Activated CD4-positive, alpha-beta T cell treated with anti-CD3 and anti-CD28 coated beads, Interleukin-2, amount 50 U/mL, for 4 hours (primary cell): ENCODE data around the gene RBMS1.

Experiments used
- DNase-seq, 2 experiments: peaks; one replicate each; pipeline ENCODE4 v3.0.0-alpha.2; 2020

RBMS1 gene

DNA sequence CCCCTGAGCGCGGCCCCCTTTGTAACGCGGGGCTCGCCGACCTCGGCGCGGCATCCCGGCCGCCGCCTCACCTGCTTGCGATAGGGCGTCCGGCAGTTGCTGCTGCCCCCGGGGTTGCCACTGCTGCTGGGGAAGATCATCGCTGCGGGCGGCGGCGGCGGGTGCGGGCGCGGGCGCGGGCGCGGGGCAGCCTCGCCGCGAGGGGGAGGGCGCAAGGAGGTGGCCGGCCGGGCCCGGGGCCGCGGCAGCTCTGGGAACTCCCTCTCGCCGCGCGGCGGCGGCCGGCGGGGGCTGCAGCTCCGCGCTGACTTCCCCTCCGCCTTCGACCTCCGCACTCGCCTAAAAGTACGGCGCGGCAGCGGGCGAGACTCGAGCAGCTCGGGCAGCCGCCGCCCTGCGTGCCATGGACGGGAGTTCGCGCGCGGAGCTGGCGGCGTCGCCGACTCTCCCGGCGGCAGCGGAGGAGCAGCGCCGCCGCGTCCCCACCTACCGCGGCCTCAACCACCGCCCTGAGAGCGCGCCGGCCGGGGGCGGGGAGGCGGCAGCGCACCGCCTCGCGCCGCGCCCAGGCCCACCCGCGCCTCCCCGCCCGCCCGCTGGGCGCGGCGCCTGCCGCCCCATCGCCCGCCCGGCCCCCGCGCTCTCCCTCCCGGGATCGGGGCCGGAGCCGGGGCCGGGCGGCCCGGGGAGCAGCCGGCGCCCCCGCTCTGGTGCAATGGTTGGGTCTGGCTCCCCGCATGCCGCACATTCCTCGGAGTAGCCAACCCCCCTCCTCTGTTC lies 86.0 kb downstream of the RBMS1 start:
- peak; percentile 41 to 48 for DNase-seq

DNA sequence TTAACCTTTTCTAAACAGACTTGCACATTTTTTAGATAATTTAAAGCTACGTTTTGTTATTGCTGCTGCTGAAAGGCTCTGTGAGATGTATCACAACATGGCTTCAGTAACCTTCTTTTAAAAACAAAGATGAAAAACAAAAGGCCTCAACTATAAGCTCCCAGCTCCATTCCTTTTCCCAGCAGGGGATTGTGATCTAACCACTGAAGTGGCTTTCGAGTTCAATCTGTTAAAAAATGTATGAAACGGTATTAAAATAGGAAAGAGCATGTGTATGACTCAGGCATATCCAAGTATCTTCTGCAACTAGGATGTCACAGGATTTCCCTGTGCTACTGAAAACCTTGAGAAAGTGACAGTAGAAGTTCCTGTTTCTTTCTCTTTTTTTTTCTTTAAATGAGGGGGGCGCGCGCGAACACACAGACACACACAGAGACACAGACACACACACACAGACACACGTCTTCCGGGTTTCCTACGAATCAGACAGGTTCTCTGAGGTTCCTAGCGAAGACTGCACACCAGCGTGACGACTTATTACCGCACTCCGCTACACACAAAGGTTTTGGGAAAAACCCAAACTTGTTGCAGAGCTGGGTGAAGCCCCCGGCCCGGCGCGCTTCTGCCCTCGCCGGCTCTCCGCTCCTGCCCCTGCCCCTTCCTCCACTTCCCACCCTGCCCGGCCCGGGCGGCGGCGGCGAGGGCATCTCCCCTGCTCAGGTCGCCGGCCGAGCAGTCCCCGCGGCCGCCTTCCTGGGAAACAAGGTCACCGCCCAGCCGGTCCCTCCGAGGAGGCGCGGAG lies 86.8 kb downstream of the RBMS1 start:
- peak; percentile 71 to 78 for DNase-seq

DNA sequence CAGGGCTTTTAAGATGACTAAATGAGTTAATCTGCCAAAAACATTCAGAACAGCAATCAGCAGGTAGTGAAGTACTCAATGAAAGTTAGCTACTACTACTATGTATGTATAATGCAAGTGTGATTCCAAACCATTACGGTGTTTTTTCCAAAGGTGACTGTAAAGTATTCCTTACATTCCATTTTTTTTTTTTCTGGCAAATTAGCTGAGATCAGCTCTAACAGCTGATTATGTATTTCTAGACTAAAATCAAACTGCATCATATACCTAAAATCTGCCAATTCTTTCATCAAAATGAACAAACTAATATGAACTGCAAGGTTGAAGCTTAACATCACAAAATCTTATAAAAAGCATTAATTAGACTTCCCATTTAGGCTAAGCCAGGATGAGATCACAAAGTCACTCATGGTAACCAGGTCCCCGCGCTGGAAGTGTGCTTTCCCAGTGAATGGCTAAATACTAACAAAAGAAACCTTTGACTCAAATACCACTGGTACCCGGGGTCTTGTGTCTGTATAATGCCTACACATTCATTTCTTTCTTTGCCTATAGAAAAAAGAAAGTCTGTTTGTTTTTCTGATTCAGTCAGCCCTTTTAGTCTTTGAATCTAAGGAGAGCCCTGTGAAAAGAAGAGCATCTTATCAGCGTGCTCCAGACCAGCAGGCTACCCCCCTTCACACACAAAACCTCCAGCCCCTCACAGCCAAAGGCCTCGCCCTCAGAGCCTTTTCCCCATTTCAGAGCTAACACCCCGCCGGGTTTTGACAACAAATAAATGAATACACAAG lies 88.3 kb downstream of the RBMS1 start:
- no peak for DNase-seq

DNA sequence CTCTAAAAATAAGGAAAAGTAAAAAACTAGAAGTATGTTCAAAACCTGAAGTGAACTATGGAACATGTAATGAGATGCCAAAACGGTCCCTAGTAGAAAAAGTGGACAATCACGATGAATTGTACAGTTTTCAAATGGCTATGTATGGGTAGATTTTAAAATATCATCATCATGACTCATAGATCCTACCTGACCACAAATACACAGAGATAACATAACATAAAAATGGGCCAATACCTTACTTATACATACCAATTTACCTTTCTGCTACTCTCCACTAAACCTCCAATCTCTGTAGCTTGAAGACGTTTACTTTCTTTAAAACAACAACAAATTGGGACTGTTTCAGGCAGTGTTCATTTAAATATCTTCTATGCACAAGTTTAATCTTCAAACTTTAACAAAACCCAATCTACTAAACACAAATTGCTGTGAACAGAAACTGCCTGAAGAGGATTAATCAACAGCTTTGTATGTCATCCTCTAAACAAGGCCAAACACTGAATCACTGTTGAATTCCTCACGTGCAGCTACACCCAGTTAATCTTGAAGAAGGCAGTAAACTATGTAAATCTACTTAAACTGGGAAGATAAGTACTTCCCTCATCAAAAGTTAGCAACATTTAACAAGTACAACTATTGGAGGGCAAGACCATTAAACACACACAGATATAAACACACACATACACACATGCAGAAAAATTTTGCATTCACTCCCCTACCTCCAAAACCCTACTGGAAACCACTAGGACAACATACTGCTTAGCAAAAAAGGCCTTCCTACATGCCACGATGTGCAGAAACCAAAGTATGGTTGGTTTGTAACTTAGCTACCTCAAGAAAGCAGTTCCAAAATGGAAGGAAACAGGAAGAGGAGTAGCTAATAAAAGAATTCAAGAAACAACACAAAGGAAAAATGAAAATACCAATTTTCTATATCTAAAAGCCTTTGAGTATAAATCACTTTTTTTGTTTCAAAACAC lies 90.3 kb downstream of the RBMS1 start:
- no peak for DNase-seq

DNA sequence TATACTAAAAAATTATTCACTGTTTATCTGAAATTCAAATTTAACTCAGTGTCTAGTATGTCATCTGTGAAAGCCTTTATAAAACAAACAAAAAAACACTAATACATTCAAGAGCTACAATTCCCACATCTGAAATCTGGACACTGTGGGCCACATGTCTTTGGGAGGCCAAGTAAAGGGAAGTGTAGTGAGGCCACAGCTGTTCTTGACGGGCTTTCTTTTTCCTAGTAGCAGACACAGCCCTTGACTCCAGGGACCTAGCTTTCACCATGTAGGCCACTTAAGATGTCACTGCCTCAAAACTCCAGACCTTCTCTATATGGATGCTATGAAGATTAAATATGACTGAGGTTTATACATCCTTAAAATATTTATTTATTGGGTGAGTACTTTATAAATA lies 91.1 kb downstream of the RBMS1 start:
- no peak for DNase-seq

DNA sequence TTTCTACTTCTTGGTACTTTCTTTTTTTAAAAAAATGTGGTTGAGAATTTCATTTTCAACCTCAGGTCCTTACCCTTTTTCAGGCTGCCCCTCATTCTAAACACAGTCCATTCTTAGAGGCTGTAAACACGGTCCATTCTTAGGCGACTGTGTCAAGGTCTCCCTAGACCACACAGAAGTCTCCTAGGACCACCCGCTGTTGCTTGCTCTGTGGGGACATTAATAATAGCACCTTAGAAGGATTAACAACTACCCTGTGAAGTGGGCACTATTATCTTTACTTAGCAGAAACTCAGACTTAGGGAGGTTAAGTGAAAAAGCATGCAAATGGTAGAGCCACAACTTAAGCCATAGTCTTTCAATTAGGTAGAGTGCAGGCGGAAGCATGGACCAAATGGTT lies 91.7 kb downstream of the RBMS1 start:
- DNase-seq: no peak

DNA sequence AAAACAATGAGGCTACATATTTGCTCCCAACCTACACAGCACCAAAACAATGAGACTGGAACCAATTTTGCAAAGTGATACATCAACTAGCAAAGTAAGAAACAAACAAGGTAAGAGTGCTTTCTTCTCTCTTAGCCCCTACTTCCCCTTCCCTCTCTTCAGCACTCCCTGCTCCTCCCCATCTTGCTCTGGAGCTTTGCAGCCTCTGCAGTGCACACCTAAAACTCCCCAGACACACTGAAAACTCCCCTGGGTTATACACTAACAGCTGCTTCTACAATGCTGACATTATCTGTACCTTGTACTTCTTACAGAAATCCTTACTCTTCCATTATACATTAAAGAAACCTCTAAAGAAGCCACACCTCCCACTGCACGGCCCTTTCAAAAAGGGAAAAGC lies 93.7 kb downstream of the RBMS1 start:
- no peak for DNase-seq

DNA sequence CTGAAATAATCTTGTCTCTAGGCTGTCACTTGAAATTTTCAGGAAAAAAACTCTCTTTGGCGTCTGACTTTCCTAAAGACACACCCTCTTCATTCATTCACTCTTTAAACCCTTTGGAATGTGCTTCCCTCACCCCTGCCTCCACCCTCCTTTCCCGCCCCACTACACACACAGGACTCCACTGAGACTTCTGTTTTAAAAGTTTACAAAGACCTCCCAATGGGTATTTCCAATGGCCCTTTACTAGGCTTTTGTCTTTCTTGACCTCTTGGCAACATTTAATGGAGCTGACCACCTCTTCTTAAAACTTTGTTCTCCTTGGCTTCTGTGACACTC lies 96.1 kb downstream of the RBMS1 start:
- DNase-seq: no peak

DNA sequence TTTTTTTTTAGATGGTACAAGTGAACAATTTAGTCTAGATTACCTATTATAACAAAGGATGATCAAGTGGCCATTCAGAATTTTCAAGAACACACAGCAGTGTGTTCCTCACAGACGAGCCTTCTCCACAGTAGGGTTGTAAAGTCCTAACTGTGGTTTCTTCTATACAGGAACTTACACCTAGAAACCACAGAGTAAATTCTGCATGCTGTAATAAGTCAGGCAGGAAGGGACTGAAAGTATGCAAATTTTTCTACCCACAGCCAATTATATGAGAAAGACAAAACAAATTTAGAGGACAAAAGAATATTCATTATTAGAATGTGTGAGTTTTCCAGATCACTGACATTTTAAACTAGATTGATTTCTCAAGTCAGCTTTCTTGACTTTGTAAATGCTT lies 99.5 kb downstream of the RBMS1 start:
- no peak for DNase-seq

DNA sequence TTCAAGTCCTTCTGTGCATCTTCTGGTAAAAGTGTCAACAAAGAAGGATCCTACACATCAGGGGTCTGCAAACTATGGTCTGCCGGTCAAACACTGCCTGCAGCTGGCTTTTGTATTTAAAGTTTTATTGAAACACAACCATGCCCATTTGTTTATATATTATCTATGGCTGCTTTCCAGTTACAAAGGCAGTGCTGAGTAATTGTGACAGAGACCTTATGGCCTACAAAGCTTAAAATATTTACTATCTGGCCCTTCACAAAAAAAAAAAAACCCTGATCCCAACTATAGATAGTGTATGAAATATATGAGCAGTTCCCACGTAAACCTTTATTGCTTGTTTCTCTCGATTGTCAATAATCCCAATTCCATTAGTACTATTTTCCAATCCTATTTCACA lies 101.4 kb downstream of the RBMS1 start:
- no peak for DNase-seq

DNA sequence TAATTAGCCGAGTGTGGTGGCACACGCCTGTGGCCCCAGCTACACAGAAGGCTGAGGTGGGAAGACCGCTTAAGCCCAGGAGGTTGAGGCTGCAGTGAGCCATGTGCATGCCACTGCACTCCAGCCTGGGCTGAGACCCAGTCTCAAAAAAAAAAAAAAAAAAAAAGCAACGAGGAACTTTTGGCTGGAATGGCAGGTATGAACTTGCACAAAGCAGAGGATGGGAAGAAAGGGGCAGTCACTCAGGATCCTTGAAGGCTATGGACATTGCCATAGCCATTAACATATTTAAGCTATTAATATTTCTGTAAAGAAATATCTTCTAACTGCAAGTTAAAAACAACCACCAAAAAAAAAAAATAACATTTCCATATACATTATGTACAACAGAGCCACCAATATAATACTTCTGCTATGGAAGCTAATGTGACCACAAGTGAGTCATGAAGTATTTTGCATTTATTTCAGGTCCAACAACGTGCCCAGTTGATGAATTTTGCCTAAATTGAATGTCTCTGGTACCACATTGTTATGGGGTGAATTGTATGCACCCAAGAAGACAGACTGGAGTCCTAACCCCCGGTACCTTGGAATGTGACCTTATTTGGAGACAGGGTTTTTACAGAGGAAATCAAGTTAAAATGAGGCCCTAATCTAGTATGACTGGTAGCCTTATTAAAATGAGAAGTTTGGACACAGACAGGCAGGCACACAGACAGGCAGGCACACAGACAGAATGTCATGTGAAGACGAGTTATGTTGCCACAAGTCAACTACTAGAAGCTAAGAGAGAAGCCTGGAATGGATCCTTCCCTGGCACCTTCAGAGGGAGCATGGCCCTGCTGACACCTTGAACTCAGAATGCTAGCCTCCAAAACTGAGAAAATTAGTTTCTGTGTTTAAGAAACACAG lies 102.8 kb downstream of the RBMS1 start:
- DNase-seq: no peak

DNA sequence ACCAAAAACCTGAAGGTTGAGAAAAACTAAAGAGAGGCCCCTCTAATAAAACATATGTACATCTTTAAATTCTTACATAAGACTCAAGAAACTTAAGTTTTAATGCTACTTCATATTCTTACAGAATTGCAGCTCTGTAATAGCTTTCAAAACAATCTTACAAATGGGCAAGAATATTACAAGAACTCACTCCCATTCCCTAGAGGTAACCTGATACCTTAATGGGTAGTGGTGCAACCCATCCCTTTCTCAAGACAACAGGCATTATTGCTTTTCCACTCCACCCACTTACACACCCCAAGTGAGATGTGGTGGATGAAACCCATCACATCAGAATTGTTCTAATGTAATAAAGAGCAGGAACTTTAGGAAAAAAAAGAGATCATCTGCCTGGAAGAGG lies 103.7 kb downstream of the RBMS1 start:
- no peak for DNase-seq

DNA sequence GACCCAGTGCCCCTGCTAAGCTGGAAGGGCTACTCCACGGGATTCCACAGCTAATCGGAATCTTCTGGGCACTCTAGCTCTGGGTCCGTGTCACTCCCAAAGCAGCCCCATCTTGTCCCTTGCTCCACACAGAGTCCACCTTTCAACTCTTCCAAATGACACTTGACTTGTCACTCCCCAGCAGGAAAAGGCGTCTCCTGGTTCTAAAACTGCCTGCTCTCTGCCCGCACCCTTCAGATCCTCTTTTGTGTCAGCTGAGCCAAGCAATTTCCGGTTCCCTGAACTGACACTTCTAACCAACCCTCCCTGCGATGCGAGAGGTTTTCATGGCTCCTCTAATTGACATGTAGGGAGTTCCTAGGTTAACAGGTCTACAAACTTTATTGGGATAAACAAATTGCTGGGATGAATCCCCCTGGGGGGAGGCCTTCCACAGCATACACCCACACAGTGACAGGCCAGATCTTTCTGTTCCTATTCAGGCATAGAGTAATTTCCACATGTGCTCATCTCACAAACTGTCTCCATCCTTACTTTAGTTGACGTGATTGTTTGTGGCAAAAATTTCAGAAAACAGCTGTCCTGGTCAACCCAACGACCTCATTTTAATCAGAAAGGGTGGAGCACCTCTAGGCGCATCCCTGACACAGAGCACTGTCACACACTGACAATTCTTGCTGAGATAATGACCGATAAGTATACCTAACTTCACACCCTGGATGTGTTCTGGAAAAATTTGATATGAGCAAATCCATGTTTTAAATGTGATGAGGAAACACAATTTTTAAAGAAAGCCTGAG lies 104.9 kb downstream of the RBMS1 start:
- no peak for DNase-seq

DNA sequence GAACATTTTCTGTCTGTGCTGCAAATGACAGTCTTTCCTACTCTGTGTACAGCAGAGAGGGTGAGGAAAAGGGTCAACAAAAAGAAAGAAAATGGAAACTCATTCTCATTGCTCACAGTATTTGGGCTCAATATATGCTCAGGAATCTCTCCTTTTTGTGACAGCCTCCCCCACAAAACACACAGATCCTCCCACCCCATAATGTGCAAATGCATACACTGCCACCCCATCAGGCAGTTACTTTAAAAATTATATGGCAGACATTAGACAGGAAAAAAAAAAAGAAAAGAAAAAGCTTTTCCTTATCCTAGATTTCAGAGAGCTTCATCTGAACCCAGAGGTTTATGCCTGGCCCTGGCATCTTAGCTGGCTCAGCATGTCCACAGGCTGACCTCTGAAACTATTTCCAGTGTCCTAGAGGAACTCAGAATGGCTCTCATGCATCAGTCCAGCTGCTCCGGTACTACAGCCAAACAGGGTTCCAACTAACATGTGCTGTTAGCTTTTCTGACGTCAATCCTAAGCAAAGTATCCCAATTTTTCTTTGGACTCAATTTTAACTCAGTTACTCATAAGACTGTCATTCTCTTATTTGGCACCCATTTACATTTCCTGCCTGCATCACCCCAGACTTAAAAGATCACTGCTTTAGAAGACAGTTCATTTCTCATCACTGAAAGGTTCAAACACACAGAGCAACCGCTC lies 105.9 kb downstream of the RBMS1 start:
- no peak for DNase-seq

DNA sequence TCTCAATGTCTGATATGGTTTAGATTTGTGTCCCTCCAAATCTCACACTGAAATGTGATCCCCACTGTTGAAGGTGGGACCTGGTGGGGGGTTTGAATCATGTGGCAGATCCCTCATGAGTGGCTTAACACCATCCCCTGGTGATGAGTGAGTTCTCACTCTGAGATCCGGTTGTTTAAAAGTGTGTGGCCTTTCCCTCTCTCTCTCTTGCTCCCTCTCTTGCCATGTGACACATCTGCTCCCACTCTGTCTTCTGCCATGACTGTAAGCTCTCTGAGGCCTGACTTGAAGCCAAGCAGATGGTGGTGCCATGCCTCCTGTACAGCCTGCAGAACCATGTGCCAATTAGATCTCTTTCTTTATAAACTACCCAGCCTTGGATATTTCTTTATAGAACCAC lies 108.8 kb downstream of the RBMS1 start:
- DNase-seq: no peak

DNA sequence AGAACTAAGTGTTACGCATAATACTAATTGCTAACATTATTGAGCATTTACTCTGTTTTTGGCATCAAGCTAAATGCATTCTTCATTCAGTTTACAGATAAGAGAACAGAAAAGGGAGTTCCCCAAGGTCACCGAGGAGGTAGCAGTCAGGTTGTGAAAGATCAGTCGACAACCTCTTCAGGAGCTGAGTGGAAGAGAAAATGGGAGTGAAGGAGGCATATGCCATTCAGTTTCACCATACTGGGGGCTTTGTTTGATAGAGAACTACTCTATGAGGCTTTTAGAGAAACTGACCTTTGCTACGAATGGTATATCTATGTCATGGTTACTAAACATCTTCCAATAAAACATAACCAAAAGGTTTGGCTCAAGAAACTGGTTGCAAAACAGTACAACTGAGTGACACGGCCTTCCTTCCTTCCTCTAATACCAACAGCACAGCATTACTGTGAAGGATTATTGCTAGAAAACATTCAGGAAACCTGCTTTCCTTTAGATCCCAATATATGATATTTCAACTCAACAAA lies 112.1 kb downstream of the RBMS1 start:
- no peak for DNase-seq

DNA sequence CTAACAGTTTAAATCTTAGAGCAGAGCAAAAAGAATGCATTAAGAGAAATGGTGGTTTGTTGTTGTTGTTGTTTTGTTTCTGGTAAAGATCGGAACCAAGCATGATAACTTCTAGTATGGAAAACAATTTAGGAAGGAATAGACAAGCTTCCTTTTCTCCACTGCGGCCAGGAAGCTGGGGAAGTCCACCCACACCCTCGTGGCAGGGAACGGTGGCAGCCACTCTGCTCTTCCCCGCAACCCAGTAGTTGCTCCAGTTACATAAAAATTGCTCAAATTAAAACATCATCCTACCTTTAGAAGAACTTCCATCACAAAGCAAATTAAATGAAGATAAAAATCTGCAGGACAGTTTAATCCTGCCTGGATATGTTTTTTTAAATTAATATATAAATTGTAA lies 113.0 kb downstream of the RBMS1 start:
- no peak for DNase-seq

DNA sequence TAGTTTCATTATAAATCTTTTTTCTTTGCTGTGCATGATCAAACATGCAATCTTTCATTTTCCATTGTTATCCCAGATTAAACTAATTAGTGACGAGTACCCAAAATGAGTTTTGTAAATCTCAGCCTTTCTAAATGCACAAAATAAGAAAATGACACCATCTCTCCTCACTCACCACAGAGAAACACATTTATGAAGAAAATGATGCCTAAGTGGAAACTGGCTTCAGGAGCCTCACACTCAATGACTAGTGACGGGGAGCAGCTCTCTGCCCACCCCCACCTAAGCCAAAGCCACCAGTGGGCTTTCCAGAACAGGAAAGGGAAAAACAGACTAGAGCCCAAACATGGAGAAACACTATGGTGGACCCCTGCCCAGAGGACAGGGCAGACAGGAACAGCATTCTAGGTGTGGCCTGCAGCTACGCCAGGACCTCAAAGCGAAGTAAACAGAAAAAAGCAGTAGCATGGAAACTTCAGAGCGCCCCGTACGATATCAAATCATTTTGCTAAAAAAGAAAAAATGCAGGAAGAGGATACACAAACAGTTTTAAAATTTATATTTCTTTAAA lies 113.5 kb downstream of the RBMS1 start:
- DNase-seq: no peak

DNA sequence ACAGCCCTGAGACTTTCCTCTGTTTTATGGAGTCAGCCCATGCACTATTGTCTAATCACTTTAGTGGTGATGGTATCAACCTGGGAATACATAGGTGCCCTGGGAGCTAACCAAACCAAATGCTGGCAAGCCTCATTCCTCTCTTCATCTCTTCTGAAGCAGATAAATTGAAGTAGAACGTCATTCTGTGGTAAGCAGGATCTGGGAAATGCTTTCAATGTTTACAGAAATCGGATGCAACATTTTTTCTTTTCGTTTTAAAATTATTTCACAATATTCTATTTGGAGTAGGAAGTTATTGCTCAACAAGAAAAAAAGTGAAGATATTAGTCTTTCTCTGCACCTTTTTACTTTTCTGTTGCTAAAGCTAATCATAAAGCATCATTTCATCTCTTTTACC lies 114.2 kb downstream of the RBMS1 start:
- no peak for DNase-seq
